GM23338 (cell line): ENCODE measurements around the gene NUDT16L1. TPM values are rescaled to one million over a fixed set of nuclear protein-coding genes. Genes with fewer than 3 reads are reported as not detected.

Experiments used
- CREB1 ChIP-seq: fragments of 250-450 bp; sonication (Bioruptor Pico); IDR thresholded peaks from 2 replicates; pipeline ENCODE4 v1.5.0; 2020; ENCODE audit warnings: low read depth, mild to moderate bottlenecking, moderate library complexity
- EZH2 ChIP-seq: fragments of 200-600 bp; sonication (generic); IDR thresholded peaks from one replicate; pipeline ENCODE4 v1.8.0; 2017; ENCODE audit warnings: antibody characterized with exemption, mild to moderate bottlenecking, low read depth; ENCODE audit not compliant: unreplicated experiment
- EZH2phosphoT487 ChIP-seq: fragments of 200-600 bp; sonication (generic); IDR thresholded peaks from one replicate; pipeline ENCODE4 v1.8.1; 2018; ENCODE audit warnings: antibody characterized with exemption; ENCODE audit not compliant: unreplicated experiment
- NANOG ChIP-seq: IDR thresholded peaks from 2 replicates; pipeline ENCODE4 v1.6.1; 2016; ENCODE audit warnings: antibody characterized with exemption, borderline replicate concordance
- POLR2AphosphoS5 ChIP-seq: IDR thresholded peaks from 2 replicates; pipeline ENCODE4 v1.6.1; 2016; ENCODE audit warnings: antibody characterized with exemption, low read depth
- STAT1 ChIP-seq: IDR thresholded peaks from one replicate; pipeline ENCODE4 v1.6.1; 2016; ENCODE audit warnings: antibody characterized with exemption; ENCODE audit not compliant: unreplicated experiment
- polyA plus RNA-seq: library from polyadenylated mRNA; unstranded; fragments of >200 nt; fragmentation: Nextera tagmentation; extraction: Ambion mirVana; gene quantifications from 2 replicates; pipeline ENCODE4 v1.2.1, GENCODE V29; 2016
- total RNA-seq: library from RNA; depleted of rRNA; stranded (reverse); fragments of >200 nt; shearing (Covaris generic); gene quantifications from 2 replicates; pipeline ENCODE4 v1.2.3, GENCODE V29; 2014
- TF ChIP-seq, protein P1 (sequence below): IDR thresholded peaks from one replicate; pipeline ENCODE4 v1.6.1; 2018; ENCODE audit warnings: antibody characterized with exemption; ENCODE audit not compliant: unreplicated experiment
- TF ChIP-seq, protein P2 (sequence below): fragments of 250-450 bp; sonication (Bioruptor Pico); IDR thresholded peaks from 2 replicates; pipeline ENCODE4 v1.5.0; 2020; ENCODE audit warnings: mild to moderate bottlenecking, moderate library complexity

NUDT16L1 gene
- total and polyA plus RNA-seq, 2 experiments from 2014 or later = 37.1 to 80.4 TPM

DNA sequence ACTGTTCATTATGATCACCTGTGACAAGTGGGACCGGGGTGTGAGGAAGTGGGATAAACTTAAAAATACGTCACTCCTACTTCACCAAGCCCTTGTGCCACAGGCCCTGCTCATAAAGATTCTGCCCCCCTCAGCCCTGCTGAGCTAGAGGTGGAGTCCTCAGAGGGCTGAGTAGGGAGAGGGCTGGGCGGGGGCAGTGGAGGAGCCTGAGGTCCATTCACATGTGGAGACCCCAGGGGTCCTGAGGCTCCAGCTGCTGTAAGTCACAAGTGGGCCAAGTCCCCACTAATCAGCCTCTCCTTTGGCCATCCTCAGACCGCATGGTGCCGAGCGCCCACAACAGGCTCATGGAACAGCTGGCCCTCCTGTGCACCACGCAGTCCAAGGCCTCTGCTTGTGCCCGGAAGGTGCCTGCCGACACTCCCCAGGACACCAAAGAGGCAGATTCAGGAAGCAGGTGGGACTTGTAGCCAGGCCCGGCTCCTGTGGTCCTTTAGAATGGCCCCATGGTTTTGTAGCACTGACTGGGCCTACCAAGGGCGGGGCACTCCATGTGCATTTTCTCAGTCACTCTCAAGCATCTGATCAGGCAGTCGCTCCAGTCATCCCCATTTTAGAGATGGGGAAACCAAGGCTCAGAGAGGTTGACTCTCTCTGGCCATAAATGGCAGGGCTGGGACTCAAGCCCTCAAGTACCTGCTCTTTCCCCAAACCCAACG, 51.4 kb downstream of the NUDT16L1 start (continued):
- TF ChIP-seq, protein P1, sequence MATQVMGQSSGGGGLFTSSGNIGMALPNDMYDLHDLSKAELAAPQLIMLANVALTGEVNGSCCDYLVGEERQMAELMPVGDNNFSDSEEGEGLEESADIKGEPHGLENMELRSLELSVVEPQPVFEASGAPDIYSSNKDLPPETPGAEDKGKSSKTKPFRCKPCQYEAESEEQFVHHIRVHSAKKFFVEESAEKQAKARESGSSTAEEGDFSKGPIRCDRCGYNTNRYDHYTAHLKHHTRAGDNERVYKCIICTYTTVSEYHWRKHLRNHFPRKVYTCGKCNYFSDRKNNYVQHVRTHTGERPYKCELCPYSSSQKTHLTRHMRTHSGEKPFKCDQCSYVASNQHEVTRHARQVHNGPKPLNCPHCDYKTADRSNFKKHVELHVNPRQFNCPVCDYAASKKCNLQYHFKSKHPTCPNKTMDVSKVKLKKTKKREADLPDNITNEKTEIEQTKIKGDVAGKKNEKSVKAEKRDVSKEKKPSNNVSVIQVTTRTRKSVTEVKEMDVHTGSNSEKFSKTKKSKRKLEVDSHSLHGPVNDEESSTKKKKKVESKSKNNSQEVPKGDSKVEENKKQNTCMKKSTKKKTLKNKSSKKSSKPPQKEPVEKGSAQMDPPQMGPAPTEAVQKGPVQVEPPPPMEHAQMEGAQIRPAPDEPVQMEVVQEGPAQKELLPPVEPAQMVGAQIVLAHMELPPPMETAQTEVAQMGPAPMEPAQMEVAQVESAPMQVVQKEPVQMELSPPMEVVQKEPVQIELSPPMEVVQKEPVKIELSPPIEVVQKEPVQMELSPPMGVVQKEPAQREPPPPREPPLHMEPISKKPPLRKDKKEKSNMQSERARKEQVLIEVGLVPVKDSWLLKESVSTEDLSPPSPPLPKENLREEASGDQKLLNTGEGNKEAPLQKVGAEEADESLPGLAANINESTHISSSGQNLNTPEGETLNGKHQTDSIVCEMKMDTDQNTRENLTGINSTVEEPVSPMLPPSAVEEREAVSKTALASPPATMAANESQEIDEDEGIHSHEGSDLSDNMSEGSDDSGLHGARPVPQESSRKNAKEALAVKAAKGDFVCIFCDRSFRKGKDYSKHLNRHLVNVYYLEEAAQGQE = no peak
- no peak for TF ChIP-seq NANOG
- TF ChIP-seq CREB1 (CRISPR knock-in tag) = no peak
- no peak for TF ChIP-seq EZH2
- TF ChIP-seq POLR2AphosphoS5 = no peak
- TF ChIP-seq STAT1 = no peak
- TF ChIP-seq EZH2phosphoT487 = no peak
- TF ChIP-seq, protein P2, sequence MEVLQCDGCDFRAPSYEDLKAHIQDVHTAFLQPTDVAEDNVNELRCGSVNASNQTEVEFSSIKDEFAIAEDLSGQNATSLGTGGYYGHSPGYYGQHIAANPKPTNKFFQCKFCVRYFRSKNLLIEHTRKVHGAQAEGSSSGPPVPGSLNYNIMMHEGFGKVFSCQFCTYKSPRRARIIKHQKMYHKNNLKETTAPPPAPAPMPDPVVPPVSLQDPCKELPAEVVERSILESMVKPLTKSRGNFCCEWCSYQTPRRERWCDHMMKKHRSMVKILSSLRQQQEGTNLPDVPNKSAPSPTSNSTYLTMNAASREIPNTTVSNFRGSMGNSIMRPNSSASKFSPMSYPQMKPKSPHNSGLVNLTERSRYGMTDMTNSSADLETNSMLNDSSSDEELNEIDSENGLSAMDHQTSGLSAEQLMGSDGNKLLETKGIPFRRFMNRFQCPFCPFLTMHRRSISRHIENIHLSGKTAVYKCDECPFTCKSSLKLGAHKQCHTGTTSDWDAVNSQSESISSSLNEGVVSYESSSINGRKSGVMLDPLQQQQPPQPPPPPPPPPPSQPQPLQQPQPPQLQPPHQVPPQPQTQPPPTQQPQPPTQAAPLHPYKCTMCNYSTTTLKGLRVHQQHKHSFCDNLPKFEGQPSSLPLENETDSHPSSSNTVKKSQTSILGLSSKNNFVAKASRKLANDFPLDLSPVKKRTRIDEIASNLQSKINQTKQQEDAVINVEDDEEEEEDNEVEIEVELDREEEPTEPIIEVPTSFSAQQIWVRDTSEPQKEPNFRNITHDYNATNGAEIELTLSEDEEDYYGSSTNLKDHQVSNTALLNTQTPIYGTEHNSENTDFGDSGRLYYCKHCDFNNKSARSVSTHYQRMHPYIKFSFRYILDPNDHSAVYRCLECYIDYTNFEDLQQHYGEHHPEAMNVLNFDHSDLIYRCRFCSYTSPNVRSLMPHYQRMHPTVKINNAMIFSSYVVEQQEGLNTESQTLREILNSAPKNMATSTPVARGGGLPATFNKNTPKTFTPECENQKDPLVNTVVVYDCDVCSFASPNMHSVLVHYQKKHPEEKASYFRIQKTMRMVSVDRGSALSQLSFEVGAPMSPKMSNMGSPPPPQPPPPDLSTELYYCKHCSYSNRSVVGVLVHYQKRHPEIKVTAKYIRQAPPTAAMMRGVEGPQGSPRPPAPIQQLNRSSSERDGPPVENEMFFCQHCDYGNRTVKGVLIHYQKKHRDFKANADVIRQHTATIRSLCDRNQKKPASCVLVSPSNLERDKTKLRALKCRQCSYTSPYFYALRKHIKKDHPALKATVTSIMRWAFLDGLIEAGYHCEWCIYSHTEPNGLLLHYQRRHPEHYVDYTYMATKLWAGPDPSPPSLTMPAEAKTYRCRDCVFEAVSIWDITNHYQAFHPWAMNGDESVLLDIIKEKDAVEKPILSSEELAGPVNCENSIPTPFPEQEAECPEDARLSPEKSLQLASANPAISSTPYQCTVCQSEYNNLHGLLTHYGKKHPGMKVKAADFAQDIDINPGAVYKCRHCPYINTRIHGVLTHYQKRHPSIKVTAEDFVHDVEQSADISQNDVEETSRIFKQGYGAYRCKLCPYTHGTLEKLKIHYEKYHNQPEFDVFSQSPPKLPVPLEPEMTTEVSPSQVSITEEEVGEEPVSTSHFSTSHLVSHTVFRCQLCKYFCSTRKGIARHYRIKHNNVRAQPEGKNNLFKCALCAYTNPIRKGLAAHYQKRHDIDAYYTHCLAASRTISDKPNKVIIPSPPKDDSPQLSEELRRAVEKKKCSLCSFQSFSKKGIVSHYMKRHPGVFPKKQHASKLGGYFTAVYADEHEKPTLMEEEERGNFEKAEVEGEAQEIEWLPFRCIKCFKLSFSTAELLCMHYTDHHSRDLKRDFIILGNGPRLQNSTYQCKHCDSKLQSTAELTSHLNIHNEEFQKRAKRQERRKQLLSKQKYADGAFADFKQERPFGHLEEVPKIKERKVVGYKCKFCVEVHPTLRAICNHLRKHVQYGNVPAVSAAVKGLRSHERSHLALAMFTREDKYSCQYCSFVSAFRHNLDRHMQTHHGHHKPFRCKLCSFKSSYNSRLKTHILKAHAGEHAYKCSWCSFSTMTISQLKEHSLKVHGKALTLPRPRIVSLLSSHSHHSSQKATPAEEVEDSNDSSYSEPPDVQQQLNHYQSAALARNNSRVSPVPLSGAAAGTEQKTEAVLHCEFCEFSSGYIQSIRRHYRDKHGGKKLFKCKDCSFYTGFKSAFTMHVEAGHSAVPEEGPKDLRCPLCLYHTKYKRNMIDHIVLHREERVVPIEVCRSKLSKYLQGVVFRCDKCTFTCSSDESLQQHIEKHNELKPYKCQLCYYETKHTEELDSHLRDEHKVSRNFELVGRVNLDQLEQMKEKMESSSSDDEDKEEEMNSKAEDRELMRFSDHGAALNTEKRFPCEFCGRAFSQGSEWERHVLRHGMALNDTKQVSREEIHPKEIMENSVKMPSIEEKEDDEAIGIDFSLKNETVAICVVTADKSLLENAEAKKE (CRISPR knock-in tag) = no peak
